Psoas muscle (tissue), 8 donors: ENCODE data around the gene PAQR3. TPM values are rescaled to one million over a fixed set of nuclear protein-coding genes. Genes with fewer than 3 reads are reported as not detected.
A peak's percentile ranks its signal among the peaks of the same experiment; 100 is the strongest.

Source experiments
- ATAC-seq, 4 donors: fragments of 200-7000 bp; cut with Tn5 transposase; one replicate each; pipeline ENCODE4 v1.9.1; 2020; ENCODE audit warnings: moderate library complexity in 3 of 4, mild to moderate bottlenecking in 2 of 4
- DNase-seq, 2 donors: peaks; one replicate each; pipeline ENCODE4 v3.0.0-alpha.2; 2020
- H3K27ac ChIP-seq: fragments of 200-600 bp; one replicate; pipeline ENCODE4 v1.8.0; 2022
- H3K27me3 ChIP-seq, 3 donors: fragments of 200-600 bp in 1 of 3; one replicate each; pipeline versions ENCODE4 v1.6.1 to v1.8.0; 2013 to 2022; ENCODE audit warnings: low read length in 2 of 3, mild to moderate bottlenecking in 2 of 3, moderate library complexity in 1 of 3; ENCODE audit not compliant: insufficient read depth in 3 of 3
- H3K36me3 ChIP-seq, 2 donors: fragments of 200-600 bp in 1 of 2; one replicate each; pipeline versions ENCODE4 v1.6.1 to v1.8.0; 2013 to 2022; ENCODE audit warnings: low read depth in 1 of 2, mild to moderate bottlenecking in 1 of 2, moderate library complexity in 1 of 2; ENCODE audit not compliant: insufficient read depth in 1 of 2
- H3K4me1 ChIP-seq: fragments of 200-600 bp; one replicate; pipeline ENCODE4 v1.8.0; 2022
- H3K4me3 ChIP-seq: fragments of 200-600 bp; one replicate; pipeline ENCODE4 v1.8.0; 2022; ENCODE audit warnings: mild to moderate bottlenecking
- H3K9me3 ChIP-seq: fragments of 200-600 bp; one replicate; pipeline ENCODE4 v1.8.0; 2022
- WGBS, 3 donors: extraction: QIAGEN DNeasy Blood & Tissue Kit; methylation state at CpG; one replicate each; pipeline versions ENCODE4 v1.1.6 to v1.1.7; 2013; 5-methylcytosine and 5-hydroxymethylcytosine counted together
- intact Hi-C, 2 donors: fragments of 100-400 bp; cut with DNase I; formaldehyde crosslinking; loops; one replicate each; pipeline versions ENCODE4 v1.11.0 to v1.14.2; 2022
- polyA plus RNA-seq, 3 donors: library from polyadenylated mRNA; stranded (reverse); fragments of 200-250 nt; gene quantifications; one replicate each; pipeline ENCODE4 v1.2.3, GENCODE V29; 2013
- total RNA-seq, 4 donors: library from RNA; stranded (reverse); fragmentation: NEBNext Ultra II Directional in 2 of 4; extraction: Animal tissue kit (Norgen Biotek cat#: 25700) in 2 of 4; gene quantifications; one replicate each; pipeline versions ENCODE4 v1.2.1 to v1.2.4, GENCODE V29; 2021 to 2023
- TF ChIP-seq, protein P1 (sequence below): fragments of 200-600 bp; IDR thresholded peaks from one replicate; pipeline ENCODE4 v1.8.0; 2022; ENCODE audit warnings: antibody characterized with exemption
- donor health status: healthy with polysubstance abuse.
- donor health status: DM: no; HTN: no; CAD: no; lungs with moderate emphysema.
- donor health status: Bipolar disorder and iron deficiency.
- donor health status: healthy.
- donor health status: DM: yes; HTN: yes; CAD: no.
- donor health status: DM: no; HTN: no; CAD: no.
- donor health status: DM: no; HTN: no; CAD: no.
- donor health status: DM: yes; HTN: yes; CAD: no.

The PAQR3 gene
- total and polyA plus RNA-seq, 7 donors, result 3.9 to 10.7 (median 6.1) TPM

DNA sequence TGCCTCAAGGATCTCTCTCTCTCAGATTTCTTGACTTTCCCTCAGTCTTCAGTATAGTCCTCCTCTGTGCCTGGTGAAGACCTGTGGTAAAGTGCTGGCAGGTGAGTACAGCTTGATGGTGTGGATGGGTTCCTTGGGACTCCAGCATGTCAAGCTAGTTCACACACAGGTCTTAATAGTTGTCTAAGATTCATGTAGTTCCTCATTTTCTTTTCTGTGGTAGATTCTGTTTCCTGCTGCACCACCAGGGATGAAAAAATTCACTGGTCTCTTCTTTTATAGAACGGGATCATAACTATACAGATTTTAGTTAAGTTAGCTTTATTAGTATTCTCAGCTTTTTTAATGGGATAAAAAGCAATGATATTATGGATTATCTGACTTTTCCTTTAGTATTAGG is 32.5 kb upstream of the PAQR3 start:
- WGBS, 3 donors, result 78 to 84% (median 80%) methylated on average over 1 of the region's 1 CpG
- no peak overlapping the region for H3K4me3 ChIP-seq
- intact Hi-C loops, result no loop called here
- no peaks in the 10 kb centered on the region for H3K4me1 ChIP-seq
- H3K36me3 ChIP-seq, result no peaks in the 10 kb centered on the region
- no peak for DNase-seq
- ATAC-seq, result peak in 1 of 4 donors; percentile 11
- TF ChIP-seq, protein P1, sequence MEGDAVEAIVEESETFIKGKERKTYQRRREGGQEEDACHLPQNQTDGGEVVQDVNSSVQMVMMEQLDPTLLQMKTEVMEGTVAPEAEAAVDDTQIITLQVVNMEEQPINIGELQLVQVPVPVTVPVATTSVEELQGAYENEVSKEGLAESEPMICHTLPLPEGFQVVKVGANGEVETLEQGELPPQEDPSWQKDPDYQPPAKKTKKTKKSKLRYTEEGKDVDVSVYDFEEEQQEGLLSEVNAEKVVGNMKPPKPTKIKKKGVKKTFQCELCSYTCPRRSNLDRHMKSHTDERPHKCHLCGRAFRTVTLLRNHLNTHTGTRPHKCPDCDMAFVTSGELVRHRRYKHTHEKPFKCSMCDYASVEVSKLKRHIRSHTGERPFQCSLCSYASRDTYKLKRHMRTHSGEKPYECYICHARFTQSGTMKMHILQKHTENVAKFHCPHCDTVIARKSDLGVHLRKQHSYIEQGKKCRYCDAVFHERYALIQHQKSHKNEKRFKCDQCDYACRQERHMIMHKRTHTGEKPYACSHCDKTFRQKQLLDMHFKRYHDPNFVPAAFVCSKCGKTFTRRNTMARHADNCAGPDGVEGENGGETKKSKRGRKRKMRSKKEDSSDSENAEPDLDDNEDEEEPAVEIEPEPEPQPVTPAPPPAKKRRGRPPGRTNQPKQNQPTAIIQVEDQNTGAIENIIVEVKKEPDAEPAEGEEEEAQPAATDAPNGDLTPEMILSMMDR, result no peak
- H3K27ac ChIP-seq, result no peak overlapping the region
- no peaks in the 10 kb centered on the region for H3K9me3 ChIP-seq
- H3K27me3 ChIP-seq, result no peaks in the 10 kb centered on the region

DNA sequence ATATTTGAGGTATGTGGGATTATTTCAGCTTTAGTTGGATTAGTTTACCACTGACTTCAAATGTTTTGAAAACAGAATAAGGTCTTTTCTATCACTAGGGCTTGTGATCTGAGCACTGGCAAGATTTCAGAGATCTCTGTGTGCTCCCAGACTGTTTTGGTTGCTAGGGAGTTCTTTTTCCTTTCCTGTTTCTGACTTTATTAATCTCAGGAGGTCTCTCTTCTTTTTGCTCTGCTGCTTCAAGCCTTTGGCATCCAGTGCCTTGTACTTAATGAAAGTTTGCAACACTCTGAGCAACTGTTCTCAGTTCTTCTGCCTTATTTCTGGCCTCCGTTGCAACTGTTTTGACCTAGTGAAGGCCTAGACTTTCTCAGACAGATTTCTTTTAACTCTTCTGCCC is 32.1 kb upstream of the PAQR3 start:
- Histone ChIP-seq H3K36me3 (no peaks in the 10 kb centered on the region), H3K9me3 (no peaks in the 10 kb centered on the region), H3K4me3 (no peak overlapping the region), H3K27ac (no peak overlapping the region), H3K4me1 (no peaks in the 10 kb centered on the region), H3K27me3 (no peaks in the 10 kb centered on the region)
- no peak for DNase-seq
- WGBS, 3 donors, result 41 to 65% (median 52%) methylated on average over 1 of the region's 1 CpG
- intact Hi-C loops, result no loop called here
- peak in 3 of 4 donors; percentile 50 to 69 (median 56) for ATAC-seq
- TF ChIP-seq, protein P1, result no peak

DNA sequence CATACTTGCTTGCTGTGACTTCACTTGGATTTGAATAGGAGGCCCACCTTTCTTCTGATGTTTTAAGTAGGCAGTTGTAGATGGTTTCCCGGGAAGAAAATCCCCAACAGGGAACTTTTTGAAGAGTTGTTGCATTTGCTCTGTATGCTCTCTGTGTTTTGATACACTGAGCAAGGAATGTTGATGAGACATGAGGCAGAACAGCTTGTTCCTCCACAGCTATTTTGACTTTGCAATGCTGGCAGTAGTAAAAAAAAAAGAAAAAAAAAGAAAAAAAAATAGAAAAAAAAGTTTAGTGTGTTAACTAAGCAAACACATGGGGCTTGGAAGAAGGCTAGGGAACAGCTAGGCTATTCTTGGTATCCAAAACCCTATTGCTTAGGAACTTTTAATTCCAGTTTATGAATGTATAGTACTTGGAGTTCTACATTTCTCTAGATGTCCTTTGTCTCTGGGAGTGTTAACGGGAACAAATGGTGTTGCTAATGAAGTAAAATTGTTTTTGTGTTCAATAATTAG is 23.4 kb upstream of the PAQR3 start:
- DNase-seq (no peak), ATAC-seq (peak in 2 of 4 donors; percentile 34 to 56)
- H3K27ac ChIP-seq, result no peak overlapping the region
- no peak overlapping the region for H3K4me3 ChIP-seq
- intact Hi-C loops, result no loop called here
- H3K4me1 ChIP-seq, result no peaks in the 10 kb centered on the region
- no peaks in the 10 kb centered on the region for H3K36me3 ChIP-seq
- no peaks in the 10 kb centered on the region for H3K27me3 ChIP-seq
- H3K9me3 ChIP-seq, result no peaks in the 10 kb centered on the region
- 47 to 62% (median 61%) methylated on average over 2 of the region's 2 CpGs for WGBS, 3 donors
- TF ChIP-seq, protein P1, result no peak

DNA sequence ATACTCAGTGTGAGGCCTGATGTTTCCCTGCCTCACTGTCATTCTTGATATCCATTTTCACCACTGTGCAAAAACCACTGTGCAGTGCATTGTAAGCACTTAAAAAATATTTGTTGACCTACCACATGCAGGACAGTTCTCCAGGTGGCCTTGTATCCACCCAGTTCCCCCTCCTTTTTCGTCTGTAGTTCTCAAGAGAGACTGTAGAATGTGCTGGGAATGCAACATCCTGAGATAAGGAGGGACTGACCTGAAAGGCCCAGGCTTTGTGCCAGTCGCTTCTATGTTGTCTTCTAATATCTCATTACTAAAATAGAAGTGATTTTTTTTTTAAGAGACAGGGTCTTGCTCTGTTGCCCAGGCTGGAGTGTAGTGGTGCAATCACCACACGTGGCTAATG is 21.7 kb upstream of the PAQR3 start:
- H3K27me3 ChIP-seq, result no peaks in the 10 kb centered on the region
- intact Hi-C loops, result no loop called here
- H3K36me3 ChIP-seq, result no peaks in the 10 kb centered on the region
- TF ChIP-seq, protein P1, result no peak
- no peaks in the 10 kb centered on the region for H3K9me3 ChIP-seq
- DNase-seq, result no peak
- WGBS, 3 donors, result 89 to 92% (median 91%) methylated on average over 3 of the region's 3 CpGs
- no peak for ATAC-seq
- H3K27ac ChIP-seq, result no peak overlapping the region
- no peak overlapping the region for H3K4me3 ChIP-seq
- no peaks in the 10 kb centered on the region for H3K4me1 ChIP-seq

DNA sequence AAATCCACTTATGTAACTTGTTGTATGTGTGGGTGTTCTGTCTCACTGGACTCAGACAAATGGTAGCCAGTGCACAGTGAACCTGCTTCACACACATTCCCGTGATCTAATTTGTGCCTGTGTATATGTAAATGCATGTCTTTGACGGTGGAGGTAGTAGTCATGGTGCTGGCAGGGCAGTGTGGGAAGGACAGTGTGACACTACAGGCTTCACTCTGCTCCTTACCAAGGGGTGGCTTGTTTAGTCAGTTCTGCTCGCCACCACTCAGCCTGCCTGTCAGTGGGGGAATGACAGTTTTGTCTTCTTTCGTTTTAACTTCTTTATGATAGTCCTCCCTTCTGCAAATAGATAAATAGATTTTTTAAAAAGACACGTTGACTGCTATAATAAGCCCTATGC is 17.7 kb upstream of the PAQR3 start:
- 92 to 98% (median 93%) methylated on average over 5 of the region's 5 CpGs for WGBS, 3 donors
- intact Hi-C loops, result loop anchor here in 1 of 2 donors (10.0 kb wide), 1 partner anchor 618 kb away; no protein-coding TSS in a partner anchor
- ATAC-seq, result no peak
- Histone ChIP-seq H3K9me3 (no peaks in the 10 kb centered on the region), H3K27me3 (no peaks in the 10 kb centered on the region), H3K4me3 (no peak overlapping the region), H3K4me1 (no peaks in the 10 kb centered on the region), H3K36me3 (no peaks in the 10 kb centered on the region), H3K27ac (no peak overlapping the region)
- no peak for DNase-seq
- TF ChIP-seq, protein P1, result no peak
